GM12878 (cell line): ENCODE results near the gene ALOX12B. TPM values are rescaled to one million over a fixed set of nuclear protein-coding genes. Genes with fewer than 3 reads are reported as not detected.

Experiments used
- ATAC-seq: fragments of 200-7000 bp; cut with Tn5 transposase; 3 replicates; pipeline ENCODE4 v1.9.1; 2020; ENCODE audit warnings: mild to moderate bottlenecking, moderate library complexity
- BruUV-seq: library from RNA; stranded (reverse); fragments of 400-500 nt; replicated peaks from 2 replicates; lab custom pipeline; 2021; lab: Mats Ljungman, UMichigan
- CTCF ChIA-PET: fragments of 300-600 bp; sonication (Branson Sonifier 250); formaldehyde crosslinking; extraction: SDS; loops from one replicate; lab custom pipeline; 2021; ENCODE audit warnings: inconsistent platforms; lab: Yijun Ruan, JAX
- POLR2A ChIA-PET: fragments of 350-600 bp; formaldehyde crosslinking; extraction: SDS; loops from one replicate; lab custom pipeline; 2021; ENCODE audit warnings: inconsistent platforms; lab: Charles Lee
- RAD21 ChIA-PET: fragments of 300-600 bp; sonication (Branson Sonifier 250); formaldehyde crosslinking; loops from one replicate; lab custom pipeline; 2023; ENCODE audit warnings: antibody characterized with exemption; ENCODE audit not compliant: unreplicated experiment; lab: Charles Lee
- SMC1A ChIA-PET: fragments of 300-600 bp; sonication (Branson Sonifier 250); formaldehyde crosslinking; loops from one replicate; lab custom pipeline; 2023; ENCODE audit not compliant: unreplicated experiment, uncharacterized antibody; lab: Charles Lee
- DNase-seq: peaks from one replicate; pipeline ENCODE4 v3.0.0-alpha.2; 2011; ENCODE audit warnings: low read depth, low spot score
- FAIRE-seq: peaks from 3 replicates; lab custom pipeline; 2011; peaks lifted over from hg19 to GRCh38; lab: Jason Lieb, UNC
- H2AFZ ChIP-seq: 2 replicates; pipeline ENCODE4 v1.6.0; 2011; ENCODE audit warnings: low read depth, low read length, control low read depth; ENCODE audit not compliant: control insufficient read depth
- H3K27ac ChIP-seq: 2 replicates; pipeline ENCODE4 v1.5.1; 2011; ENCODE audit warnings: control low read depth; ENCODE audit not compliant: control insufficient read depth, insufficient read depth
- H3K27me3 ChIP-seq, 2 experiments: replicated peaks in 1 of 2; 2 replicates each; pipeline versions ENCODE4 v1.6.0 to v1.6.1; 2011; ENCODE audit warnings: low read length in 1 of 2; ENCODE audit not compliant: control insufficient read depth in 2 of 2, insufficient read depth in 2 of 2
- H3K36me3 ChIP-seq, 2 experiments: 2 replicates each; pipeline ENCODE4 v1.5.1; 2011; ENCODE audit warnings: low read length in 1 of 2; ENCODE audit not compliant: control insufficient read depth in 2 of 2, insufficient read depth in 2 of 2
- H3K4me1 ChIP-seq: 2 replicates; pipeline ENCODE4 v1.6.1; 2011; ENCODE audit warnings: mild to moderate bottlenecking, low read length, moderate library complexity, mixed read lengths; ENCODE audit not compliant: control insufficient read depth, insufficient read depth
- H3K4me2 ChIP-seq: 2 replicates; pipeline ENCODE4 v1.6.0; 2011; ENCODE audit warnings: control low read depth; ENCODE audit not compliant: control insufficient read depth, insufficient read depth
- H3K4me3 ChIP-seq: fragments of 200-600 bp; sonication (generic); 2 replicates; pipeline ENCODE4 v1.5.1; 2016
- H3K79me2 ChIP-seq: 2 replicates; pipeline ENCODE4 v1.6.0; 2011; ENCODE audit warnings: low read length; ENCODE audit not compliant: control insufficient read depth, insufficient read depth
- H3K9ac ChIP-seq: 2 replicates; pipeline ENCODE4 v1.8.0; 2011; ENCODE audit warnings: low read length, control low read depth, mixed read lengths; ENCODE audit not compliant: control insufficient read depth, insufficient read depth
- H3K9me3 ChIP-seq: replicated peaks from 3 replicates; pipeline ENCODE4 v1.5.1; 2011; ENCODE audit warnings: mild to moderate bottlenecking, low read length; ENCODE audit not compliant: control insufficient read depth, insufficient read depth
- H4K20me1 ChIP-seq: 2 replicates; pipeline ENCODE4 v1.6.0; 2011; ENCODE audit not compliant: control insufficient read depth, insufficient read depth
- ASH2L ChIP-seq: fragments of 300-600, 200-600 bp; sonication (generic); IDR thresholded peaks from 2 replicates; pipeline ENCODE4 v1.6.1; 2017; ENCODE audit warnings: low read depth, mild to moderate bottlenecking, borderline replicate concordance
- BRCA1 ChIP-seq: IDR thresholded peaks from 2 replicates; pipeline ENCODE4 v1.6.1; 2011; ENCODE audit warnings: low read depth, low read length, improper control_type of control experiment
- CBX3 ChIP-seq: fragments of 200-600 bp; sonication (generic); IDR thresholded peaks from 2 replicates; pipeline ENCODE4 v1.6.1; 2016; ENCODE audit warnings: low read depth, borderline replicate concordance
- CHD2 ChIP-seq: IDR thresholded peaks from 2 replicates; pipeline ENCODE4 v1.6.1; 2011; ENCODE audit warnings: low read depth, low read length, improper control_type of control experiment, borderline replicate concordance
- DPF2 ChIP-seq: fragments of 450-650 bp; IDR thresholded peaks from 2 replicates; pipeline ENCODE4 v1.6.1; 2017; ENCODE audit warnings: mild to moderate bottlenecking
- EGR1 ChIP-seq, 2 experiments: IDR thresholded peaks; 1 replicate in 1 of 2; 2 replicates in 1 of 2; pipeline ENCODE4 v1.6.1; 2011 to 2012; ENCODE audit warnings: low read depth in 2 of 2, low read length in 2 of 2, borderline replicate concordance in 1 of 2, mild to moderate bottlenecking in 1 of 2, moderate library complexity in 1 of 2
- ETV6 ChIP-seq, 2 experiments: fragments of 450-650 bp in 1 of 2; IDR thresholded peaks in 1 of 2; conservative IDR thresholded peaks in 1 of 2; 2 replicates each; pipeline ENCODE4 v1.6.1; 2014; ENCODE audit warnings: antibody characterized with exemption in 1 of 2, borderline replicate concordance in 1 of 2, low read depth in 1 of 2, mild to moderate bottlenecking in 1 of 2, moderate library complexity in 1 of 2
- FOXM1 ChIP-seq: IDR thresholded peaks from 2 replicates; pipeline ENCODE4 v1.6.1; 2012; ENCODE audit warnings: low read depth, mild to moderate bottlenecking, inconsistent platforms, low read length, moderate library complexity
- HCFC1 ChIP-seq: fragments of 150-350 bp; IDR thresholded peaks from 2 replicates; pipeline ENCODE4 v1.6.1; 2014; ENCODE audit warnings: low read length
- HDAC6 ChIP-seq: fragments of 200-600 bp; sonication (generic); IDR thresholded peaks from one replicate; pipeline ENCODE4 v1.8.0; 2017; ENCODE audit warnings: antibody characterized with exemption; ENCODE audit not compliant: unreplicated experiment
- HSF1 ChIP-seq: fragments of 150-350 bp; IDR thresholded peaks from 2 replicates; pipeline ENCODE4 v1.6.1; 2014; ENCODE audit warnings: mild to moderate bottlenecking, low read depth, low read length
- IRF4 ChIP-seq: IDR thresholded peaks from 2 replicates; pipeline ENCODE4 v1.6.1; 2011; ENCODE audit warnings: low read depth, low read length
- JUND ChIP-seq: IDR thresholded peaks from 2 replicates; pipeline ENCODE4 v1.6.1; 2012; ENCODE audit warnings: low read depth, mild to moderate bottlenecking, low read length, improper control_type of control experiment, moderate library complexity
- MEF2B ChIP-seq: fragments of 450-650 bp; IDR thresholded peaks from 2 replicates; pipeline ENCODE4 v1.6.1; 2018; ENCODE audit warnings: mild to moderate bottlenecking, moderate library complexity; ENCODE audit not compliant: partially characterized antibody, poor library complexity, severe bottlenecking
- PML ChIP-seq: IDR thresholded peaks from 2 replicates; pipeline ENCODE4 v1.6.1; 2012; ENCODE audit warnings: low read length, inconsistent platforms
- RB1 ChIP-seq: fragments of 450-650 bp; formaldehyde crosslinking; IDR thresholded peaks from 2 replicates; pipeline ENCODE4 v1.6.1; 2017; ENCODE audit warnings: mild to moderate bottlenecking, borderline replicate concordance
- SMAD5 ChIP-seq: IDR thresholded peaks from 2 replicates; pipeline ENCODE4 v1.6.1; 2016; ENCODE audit warnings: antibody characterized with exemption, low read depth
- SMC3 ChIP-seq: IDR thresholded peaks from 2 replicates; pipeline ENCODE4 v1.6.1; 2011; ENCODE audit warnings: low read length, improper control_type of control experiment, borderline replicate concordance
- SREBF1 ChIP-seq: IDR thresholded peaks from 2 replicates; pipeline ENCODE4 v1.6.1; 2012; ENCODE audit warnings: mild to moderate bottlenecking, low read length
- SREBF2 ChIP-seq: IDR thresholded peaks from 2 replicates; pipeline ENCODE4 v1.6.1; 2012; ENCODE audit warnings: mild to moderate bottlenecking, low read length
- SRF ChIP-seq, 2 experiments: IDR thresholded peaks; 2 replicates each; pipeline ENCODE4 v1.6.1; 2011; ENCODE audit warnings: low read depth in 2 of 2, low read length in 2 of 2, mild to moderate bottlenecking in 1 of 2, moderate library complexity in 1 of 2
- STAT3 ChIP-seq: IDR thresholded peaks from 2 replicates; pipeline ENCODE4 v1.6.1; 2011; ENCODE audit warnings: low read depth, low read length, improper control_type of control experiment
- SUPT20H ChIP-seq: IDR thresholded peaks from 2 replicates; pipeline ENCODE4 v1.6.1; 2011; ENCODE audit warnings: low read depth, mild to moderate bottlenecking, low read length, moderate library complexity, borderline replicate concordance; ENCODE audit not compliant: control insufficient read depth
- USF2 ChIP-seq: IDR thresholded peaks from 2 replicates; pipeline ENCODE4 v1.6.1; 2011; ENCODE audit warnings: low read depth, low read length, improper control_type of control experiment, borderline replicate concordance
- WGBS: methylation state at CpG from one replicate; pipeline ENCODE4 v1.1.6; 2016; ENCODE audit warnings: low lambda C conversion rate; ENCODE audit not compliant: insufficient replicate concordance, insufficient coverage; ENCODE audit errors: missing lambda C conversion rate; 5-methylcytosine and 5-hydroxymethylcytosine counted together
- in situ Hi-C: fragments of 300-500 bp; cut with MboI; formaldehyde crosslinking; loops from 9 replicates; pipeline ENCODE4 v1.14.3; 2018; ENCODE audit warnings: mixed read lengths
- intact Hi-C: fragments of 100-400 bp; cut with micrococcal nuclease; formaldehyde crosslinking; loops from one replicate; pipeline ENCODE4 v1.14.2; 2022; ENCODE audit not compliant: unreplicated experiment
- polyA plus RNA-seq, 11 experiments: library from polyadenylated mRNA; depleted of rRNA in 4 of 11; unstranded in 6 of 11; stranded (reverse) in 5 of 11; fragments of >200 nt; fragmentation: Nextera tagmentation in 4 of 11; fragmentation: Illumina TruSeq in 1 of 11; extraction: Ambion mirVana in 4 of 11; extraction: Trizol in 1 of 11; gene quantifications; 1 replicate in 1 of 11; 2 replicates in 10 of 11; pipeline versions ENCODE4 v1.2.1 to v1.2.3, GENCODE V29; 2011 to 2016; ENCODE audit warnings: inconsistent platforms in 2 of 11, missing spikeins in 2 of 11, low read depth in 1 of 11
- total RNA-seq, 4 experiments: library from RNA; depleted of rRNA in 3 of 4; stranded (reverse); fragments of >200 nt in 3 of 4; fragmentation: Illumina TruSeq in 1 of 4; extraction: Trizol in 1 of 4; gene quantifications; 2 replicates each; pipeline versions ENCODE4 v1.2.1 to v1.2.3, GENCODE V29; 2013 to 2021

ALOX12B gene
- total and polyA plus RNA-seq, 10 of the 15 experiments (the other 5 are each of a cell fraction or from before 2014, with no cell fraction given): 0.17 to 0.54 TPM; not detected in 8

DNA sequence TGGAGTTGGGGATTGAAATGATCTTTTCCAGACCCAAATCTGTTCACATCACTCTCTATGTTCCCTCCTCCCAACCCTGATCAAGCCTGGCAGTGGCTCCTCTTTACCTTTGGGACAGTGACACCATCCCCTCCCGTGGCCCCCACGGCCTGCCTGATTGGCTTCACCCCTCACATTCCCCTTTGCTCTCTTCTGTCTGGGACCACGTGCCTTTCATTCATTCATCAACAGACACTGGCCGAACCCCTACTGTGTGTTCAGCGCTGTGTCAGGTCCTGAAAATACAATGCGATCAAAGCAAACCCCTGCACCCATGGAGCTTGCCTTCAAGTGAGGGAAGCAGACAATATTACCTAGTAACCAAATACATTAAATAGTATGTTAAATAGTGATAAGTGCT is 2.2 kb upstream of the ALOX12B start (continued):
- no peak for TF ChIP-seq HSF1
- TF ChIP-seq CBX3: no peak
- TF ChIP-seq USF2: no peak
- no peak for TF ChIP-seq RB1
- TF ChIP-seq SMAD5: no peak
- no peak for TF ChIP-seq HDAC6
- no peak for TF ChIP-seq JUND

DNA sequence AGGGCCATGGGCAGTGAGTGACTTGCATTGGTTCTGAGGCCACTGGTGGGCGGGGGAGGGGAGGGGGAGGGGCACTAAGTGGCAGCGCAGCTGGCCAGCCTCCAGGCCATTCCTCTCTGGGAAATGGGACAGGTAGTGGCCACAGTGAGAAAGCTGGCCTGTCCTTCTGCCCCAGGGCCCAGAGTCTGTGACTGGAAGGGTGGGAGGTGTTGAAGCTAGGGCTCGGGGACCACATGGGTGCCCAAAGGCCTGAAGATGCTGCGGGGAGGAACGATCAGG is 375 bp upstream of the ALOX12B start:
- Histone ChIP-seq H3K9ac (no peak overlapping the region), H4K20me1 (no peaks in the 10 kb centered on the region), H3K36me3 (no peaks in the 10 kb centered on the region), H3K4me1 (peaks cover 8% of the 10 kb centered on the region), H3K27ac (no peak overlapping the region), H3K9me3 (no peaks in the 10 kb centered on the region; the same call in 2 of the 3 replicates), H3K4me3 (no peak overlapping the region), H3K27me3 (peaks cover 0 to 3% of the 10 kb centered on the region in 2 experiments; a peak in 2 of 4 replicates), H3K79me2 (no peaks in the 10 kb centered on the region), H3K4me2 (no peak overlapping the region), H2AFZ (no peak overlapping the region)
- no peak for FAIRE-seq
- RAD21 ChIA-PET: interaction anchor here (0.7 to 1.2 kb wide), 2 partner anchors 9 to 20 kb away, joined by 3 read pairs; no protein-coding TSS in a partner anchor
- DNase-seq: no peak
- ATAC-seq: no peak
- BruUV-seq: no TSS peak
- intact Hi-C loops: no loop called here
- WGBS: 59% methylated on average over 4 of the region's 5 CpGs
- in situ Hi-C loops: no loop called here
- POLR2A ChIA-PET: interaction anchor here (0.7 to 1.0 kb wide), 2 partner anchors 13 to 299 kb away, joined by 3 to 4 read pairs; no protein-coding TSS in a partner anchor
- CTCF ChIA-PET: interaction anchor here (1.1 to 9.2 kb wide), 4 partner anchors 9 to 28 kb away, joined by 3 to 189 read pairs (median 52); no protein-coding TSS in a partner anchor
- SMC1A ChIA-PET: interaction anchor here (1.0 kb wide), 1 partner anchor 25 kb away, joined by 3 read pairs; no protein-coding TSS in a partner anchor
- TF ChIP-seq IRF4: no peak
- TF ChIP-seq FOXM1: no peak
- no peak for TF ChIP-seq ETV6 (conservative IDR thresholded peaks at IDR 0.05 in 1 of 2, IDR thresholded peaks at IDR 0.05 in 1 of 2; ENCODE audit: borderline replicate concordance in 1 of 2, low read depth in 1 of 2)
- TF ChIP-seq STAT3: no peak
- TF ChIP-seq CHD2: no peak
- no peak for TF ChIP-seq MEF2B
- no peak for TF ChIP-seq SUPT20H
- TF ChIP-seq SREBF1: no peak
- no peak for TF ChIP-seq PML
- no peak for TF ChIP-seq SRF (IDR thresholded peaks at IDR 0.05; ENCODE audit: low read depth in 2 of 2, low read length in 2 of 2)
- no peak for TF ChIP-seq EGR1 (IDR thresholded peaks at IDR 0.05; ENCODE audit: borderline replicate concordance in 1 of 2, low read depth in 2 of 2, low read length in 2 of 2)
- no peak for TF ChIP-seq BRCA1
- no peak for TF ChIP-seq JUND
- no peak for TF ChIP-seq ASH2L
- no peak for TF ChIP-seq SREBF2
- TF ChIP-seq DPF2: no peak
- no peak for TF ChIP-seq SMC3
- TF ChIP-seq HCFC1: no peak
